H1 (cell line): ENCODE results near the gene KCNQ1.

Experiments used
- RAD21 ChIP-seq, 2 experiments: IDR thresholded peaks in 1 of 2; conservative IDR thresholded peaks in 1 of 2; 2 replicates each; pipeline ENCODE4 v1.6.1; 2011; ENCODE audit warnings: low read depth in 2 of 2, low read length in 2 of 2, improper control_type of control experiment in 1 of 2, inconsistent platforms in 1 of 2, mild to moderate bottlenecking in 1 of 2, moderate library complexity in 1 of 2
- SIRT6 ChIP-seq: IDR thresholded peaks from one replicate; pipeline ENCODE4 v1.7.1; 2012; ENCODE audit warnings: low read length, inconsistent platforms
- SRF ChIP-seq: IDR thresholded peaks from 2 replicates; pipeline ENCODE4 v1.6.1; 2011; ENCODE audit warnings: mild to moderate bottlenecking, low read depth, low read length, moderate library complexity
- TAF1 ChIP-seq: IDR thresholded peaks from 2 replicates; pipeline ENCODE4 v1.6.1; 2011; ENCODE audit warnings: mild to moderate bottlenecking, low read depth, low read length
- TF ChIP-seq, protein P1 (sequence below), 3 experiments: IDR thresholded peaks; 1 replicate in 2 of 3; 2 replicates in 1 of 3; pipeline versions ENCODE4 v1.5.1 to v1.6.1; 2011; ENCODE audit warnings: low read length in 3 of 3, mild to moderate bottlenecking in 3 of 3, inconsistent platforms in 2 of 3, low read depth in 1 of 3, moderate library complexity in 1 of 3; ENCODE audit not compliant: insufficient read depth in 1 of 3; ENCODE audit errors: control extremely low read depth in 1 of 3
- TF ChIP-seq, protein P2 (sequence below): IDR thresholded peaks from 2 replicates; pipeline ENCODE4 v1.6.1; 2011; ENCODE audit warnings: low read length, improper control_type of control experiment

DNA sequence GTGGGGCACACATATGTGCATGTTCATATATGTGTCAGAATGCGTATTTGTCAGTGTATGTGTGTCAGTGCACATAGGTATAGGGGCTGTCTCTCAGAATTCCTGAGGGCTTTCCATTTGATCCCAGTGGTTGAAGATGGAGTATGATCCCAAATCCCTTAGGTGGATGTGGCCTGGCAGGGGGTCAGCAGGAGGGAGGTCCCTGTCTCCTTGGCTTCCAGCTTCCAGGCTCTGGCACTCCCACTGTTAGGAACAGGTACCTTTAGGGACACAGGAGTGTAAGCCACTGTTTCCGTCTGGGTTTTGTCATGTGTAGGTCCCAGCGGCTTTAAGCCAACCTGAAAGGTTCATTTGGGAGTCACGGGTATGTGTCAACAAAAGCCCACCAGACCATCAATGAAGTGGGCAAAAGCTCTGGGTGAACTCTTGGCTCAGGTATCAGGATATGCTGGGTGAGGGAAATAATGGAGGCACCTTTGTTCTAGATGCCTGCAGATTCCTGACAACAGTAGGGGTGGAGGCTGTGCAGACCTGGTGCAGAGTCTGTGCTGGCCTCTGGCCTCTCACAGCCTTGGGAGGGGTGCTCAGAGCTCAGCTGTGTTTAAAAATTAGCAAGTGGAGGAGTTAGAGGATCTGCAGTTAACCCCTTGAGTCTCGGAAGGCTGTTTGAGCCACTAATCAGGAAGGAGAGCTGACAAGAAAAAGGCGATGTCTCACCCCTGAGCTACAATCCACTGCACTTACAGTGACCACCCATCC lies 246.0 kb downstream of the KCNQ1 start:
- TF ChIP-seq, protein P1, sequence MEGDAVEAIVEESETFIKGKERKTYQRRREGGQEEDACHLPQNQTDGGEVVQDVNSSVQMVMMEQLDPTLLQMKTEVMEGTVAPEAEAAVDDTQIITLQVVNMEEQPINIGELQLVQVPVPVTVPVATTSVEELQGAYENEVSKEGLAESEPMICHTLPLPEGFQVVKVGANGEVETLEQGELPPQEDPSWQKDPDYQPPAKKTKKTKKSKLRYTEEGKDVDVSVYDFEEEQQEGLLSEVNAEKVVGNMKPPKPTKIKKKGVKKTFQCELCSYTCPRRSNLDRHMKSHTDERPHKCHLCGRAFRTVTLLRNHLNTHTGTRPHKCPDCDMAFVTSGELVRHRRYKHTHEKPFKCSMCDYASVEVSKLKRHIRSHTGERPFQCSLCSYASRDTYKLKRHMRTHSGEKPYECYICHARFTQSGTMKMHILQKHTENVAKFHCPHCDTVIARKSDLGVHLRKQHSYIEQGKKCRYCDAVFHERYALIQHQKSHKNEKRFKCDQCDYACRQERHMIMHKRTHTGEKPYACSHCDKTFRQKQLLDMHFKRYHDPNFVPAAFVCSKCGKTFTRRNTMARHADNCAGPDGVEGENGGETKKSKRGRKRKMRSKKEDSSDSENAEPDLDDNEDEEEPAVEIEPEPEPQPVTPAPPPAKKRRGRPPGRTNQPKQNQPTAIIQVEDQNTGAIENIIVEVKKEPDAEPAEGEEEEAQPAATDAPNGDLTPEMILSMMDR (IDR thresholded peaks at IDR 0.05; ENCODE audit: control extremely low read depth in 1 of 3, insufficient read depth in 1 of 3, low read depth in 1 of 3, low read length in 3 of 3) = no peak
- no peak for TF ChIP-seq RAD21 (IDR thresholded peaks at IDR 0.05 in 1 of 2, conservative IDR thresholded peaks at IDR 0.05 in 1 of 2; ENCODE audit: low read depth in 2 of 2, low read length in 2 of 2)
- TF ChIP-seq SRF = no peak
- no peak for TF ChIP-seq TAF1
- TF ChIP-seq, protein P2, sequence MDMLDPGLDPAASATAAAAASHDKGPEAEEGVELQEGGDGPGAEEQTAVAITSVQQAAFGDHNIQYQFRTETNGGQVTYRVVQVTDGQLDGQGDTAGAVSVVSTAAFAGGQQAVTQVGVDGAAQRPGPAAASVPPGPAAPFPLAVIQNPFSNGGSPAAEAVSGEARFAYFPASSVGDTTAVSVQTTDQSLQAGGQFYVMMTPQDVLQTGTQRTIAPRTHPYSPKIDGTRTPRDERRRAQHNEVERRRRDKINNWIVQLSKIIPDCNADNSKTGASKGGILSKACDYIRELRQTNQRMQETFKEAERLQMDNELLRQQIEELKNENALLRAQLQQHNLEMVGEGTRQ = no peak
- TF ChIP-seq SIRT6 = no peak
